Ishikawa (cell line): ENCODE data around the gene SERPINB10.

Experiments
- CEBPB ChIP-seq: IDR thresholded peaks from 2 replicates; pipeline ENCODE4 v1.6.1; 2012
- CREB1 ChIP-seq: IDR thresholded peaks from 2 replicates; pipeline ENCODE4 v1.6.1; 2012; ENCODE audit warnings: low read depth
- EGR1 ChIP-seq: IDR thresholded peaks from 2 replicates; pipeline ENCODE4 v1.6.1; 2012
- EP300 ChIP-seq: IDR thresholded peaks from 2 replicates; pipeline ENCODE4 v1.6.1; 2012; ENCODE audit warnings: borderline replicate concordance
- FOXM1 ChIP-seq: IDR thresholded peaks from 2 replicates; pipeline ENCODE4 v1.6.1; 2012; ENCODE audit warnings: low read depth, borderline replicate concordance
- NFIC ChIP-seq: IDR thresholded peaks from 2 replicates; pipeline ENCODE4 v1.6.1; 2012
- RAD21 ChIP-seq: IDR thresholded peaks from 2 replicates; pipeline ENCODE4 v1.6.1; 2012; ENCODE audit warnings: low read depth
- TAF1 ChIP-seq: IDR thresholded peaks from 2 replicates; pipeline ENCODE4 v1.6.1; 2012; ENCODE audit warnings: low read depth, mild to moderate bottlenecking
- TCF12 ChIP-seq: IDR thresholded peaks from 2 replicates; pipeline ENCODE4 v1.6.1; 2012; ENCODE audit warnings: low read depth
- TEAD4 ChIP-seq: IDR thresholded peaks from 2 replicates; pipeline ENCODE4 v1.6.1; 2012
- YY1 ChIP-seq: IDR thresholded peaks from 2 replicates; pipeline ENCODE4 v1.6.1; 2012; ENCODE audit warnings: low read depth
- ZBTB7A ChIP-seq: IDR thresholded peaks from 2 replicates; pipeline ENCODE4 v1.6.1; 2012; ENCODE audit warnings: low read depth
- TF ChIP-seq, protein P1 (sequence below): IDR thresholded peaks from 2 replicates; pipeline ENCODE4 v1.6.1; 2012
- TF ChIP-seq, protein P2 (sequence below): IDR thresholded peaks from 2 replicates; pipeline ENCODE4 v1.6.1; 2012
- TF ChIP-seq, protein P3 (sequence below): IDR thresholded peaks from 2 replicates; pipeline ENCODE4 v1.6.1; 2012; ENCODE audit warnings: low read depth, mild to moderate bottlenecking

Gene SERPINB10, protein sequence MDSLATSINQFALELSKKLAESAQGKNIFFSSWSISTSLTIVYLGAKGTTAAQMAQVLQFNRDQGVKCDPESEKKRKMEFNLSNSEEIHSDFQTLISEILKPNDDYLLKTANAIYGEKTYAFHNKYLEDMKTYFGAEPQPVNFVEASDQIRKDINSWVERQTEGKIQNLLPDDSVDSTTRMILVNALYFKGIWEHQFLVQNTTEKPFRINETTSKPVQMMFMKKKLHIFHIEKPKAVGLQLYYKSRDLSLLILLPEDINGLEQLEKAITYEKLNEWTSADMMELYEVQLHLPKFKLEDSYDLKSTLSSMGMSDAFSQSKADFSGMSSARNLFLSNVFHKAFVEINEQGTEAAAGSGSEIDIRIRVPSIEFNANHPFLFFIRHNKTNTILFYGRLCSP

DNA sequence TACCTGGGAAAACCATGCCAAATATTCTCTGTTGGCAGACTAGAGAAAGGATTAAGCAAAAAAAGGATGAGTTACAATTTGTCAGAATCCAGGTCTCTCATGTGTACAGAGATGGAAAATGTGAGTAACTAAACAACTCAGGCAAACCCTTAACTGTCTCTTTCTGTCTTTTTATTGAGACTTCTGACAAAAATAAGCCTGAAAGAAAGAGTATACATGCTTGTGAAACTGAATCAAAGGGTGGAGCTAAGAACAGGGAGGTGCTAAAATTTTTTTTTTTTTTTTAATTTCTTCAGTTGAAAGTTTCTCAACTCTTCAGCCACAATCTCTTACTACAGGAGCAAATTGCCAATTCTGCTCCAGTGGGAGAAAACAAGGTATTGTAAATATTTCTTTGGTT is at the start of gene SERPINB10:
TSS of gene SERPINB10 (plus strand) at position 295 of the 400 bp plus-strand sequence. CDS start 7,553 bp downstream, outside the sequence.
- TF ChIP-seq EGR1 (no peak), RAD21 (no peak), EP300 (no peak), TCF12 (no peak), CREB1 (no peak), TEAD4 (no peak), ZBTB7A (no peak), CEBPB (no peak)
- TF ChIP-seq, protein P1, sequence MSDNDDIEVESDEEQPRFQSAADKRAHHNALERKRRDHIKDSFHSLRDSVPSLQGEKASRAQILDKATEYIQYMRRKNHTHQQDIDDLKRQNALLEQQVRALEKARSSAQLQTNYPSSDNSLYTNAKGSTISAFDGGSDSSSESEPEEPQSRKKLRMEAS: no peak

- TF ChIP-seq EGR1: no peak
- no peak for TF ChIP-seq RAD21
- TF ChIP-seq, protein P2, sequence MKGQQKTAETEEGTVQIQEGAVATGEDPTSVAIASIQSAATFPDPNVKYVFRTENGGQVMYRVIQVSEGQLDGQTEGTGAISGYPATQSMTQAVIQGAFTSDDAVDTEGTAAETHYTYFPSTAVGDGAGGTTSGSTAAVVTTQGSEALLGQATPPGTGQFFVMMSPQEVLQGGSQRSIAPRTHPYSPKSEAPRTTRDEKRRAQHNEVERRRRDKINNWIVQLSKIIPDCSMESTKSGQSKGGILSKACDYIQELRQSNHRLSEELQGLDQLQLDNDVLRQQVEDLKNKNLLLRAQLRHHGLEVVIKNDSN: no peak
- no peak for TF ChIP-seq NFIC
- TF ChIP-seq FOXM1: no peak
- TF ChIP-seq YY1: no peak
- TF ChIP-seq CEBPB: no peak
- TF ChIP-seq ZBTB7A: no peak
Measured at GRCh38 chr18:63858456-63858855, 49.3 kb upstream of the SERPINB10 start.

DNA sequence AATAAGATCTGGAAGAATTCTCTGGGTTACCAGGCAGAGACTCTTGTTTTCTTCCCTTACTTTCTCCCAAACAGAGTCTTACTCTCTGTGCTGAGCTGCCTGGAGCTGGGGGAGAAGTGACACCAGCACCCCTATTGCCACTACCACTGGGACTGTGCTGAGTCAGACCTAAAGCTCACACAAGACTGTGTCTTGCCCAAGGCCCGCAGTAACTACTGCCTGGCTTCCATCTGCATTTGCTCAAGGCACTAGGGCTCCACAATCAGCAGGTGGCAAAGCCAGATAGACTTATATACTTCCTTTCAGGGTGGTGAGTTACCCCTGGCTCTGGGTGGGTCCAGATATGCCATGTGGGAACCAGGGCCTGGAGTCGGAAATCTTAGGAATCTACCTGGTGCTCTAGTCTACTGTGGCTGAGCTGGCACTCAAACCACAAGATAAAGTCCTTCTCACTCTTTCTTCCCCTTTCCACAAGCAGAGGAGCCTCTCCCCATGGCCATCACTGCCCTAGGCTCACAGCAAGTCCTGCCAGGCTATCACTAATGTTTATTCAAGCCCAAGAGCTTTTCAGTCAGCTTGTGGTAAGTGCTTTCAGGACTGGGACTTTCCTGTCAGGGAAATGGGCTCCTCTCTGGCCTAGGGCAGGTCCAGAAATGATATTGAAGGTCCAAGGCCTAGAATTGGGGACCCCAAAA is 47.8 kb upstream of the SERPINB10 start:
- TF ChIP-seq FOXM1 (no peak), EP300 (no peak), CEBPB (no peak), ZBTB7A (no peak), TCF12 (no peak), EGR1 (no peak), TAF1 (no peak), CREB1 (no peak), TEAD4 (no peak), YY1 (no peak), NFIC (no peak), RAD21 (no peak)
- TF ChIP-seq, protein P3, sequence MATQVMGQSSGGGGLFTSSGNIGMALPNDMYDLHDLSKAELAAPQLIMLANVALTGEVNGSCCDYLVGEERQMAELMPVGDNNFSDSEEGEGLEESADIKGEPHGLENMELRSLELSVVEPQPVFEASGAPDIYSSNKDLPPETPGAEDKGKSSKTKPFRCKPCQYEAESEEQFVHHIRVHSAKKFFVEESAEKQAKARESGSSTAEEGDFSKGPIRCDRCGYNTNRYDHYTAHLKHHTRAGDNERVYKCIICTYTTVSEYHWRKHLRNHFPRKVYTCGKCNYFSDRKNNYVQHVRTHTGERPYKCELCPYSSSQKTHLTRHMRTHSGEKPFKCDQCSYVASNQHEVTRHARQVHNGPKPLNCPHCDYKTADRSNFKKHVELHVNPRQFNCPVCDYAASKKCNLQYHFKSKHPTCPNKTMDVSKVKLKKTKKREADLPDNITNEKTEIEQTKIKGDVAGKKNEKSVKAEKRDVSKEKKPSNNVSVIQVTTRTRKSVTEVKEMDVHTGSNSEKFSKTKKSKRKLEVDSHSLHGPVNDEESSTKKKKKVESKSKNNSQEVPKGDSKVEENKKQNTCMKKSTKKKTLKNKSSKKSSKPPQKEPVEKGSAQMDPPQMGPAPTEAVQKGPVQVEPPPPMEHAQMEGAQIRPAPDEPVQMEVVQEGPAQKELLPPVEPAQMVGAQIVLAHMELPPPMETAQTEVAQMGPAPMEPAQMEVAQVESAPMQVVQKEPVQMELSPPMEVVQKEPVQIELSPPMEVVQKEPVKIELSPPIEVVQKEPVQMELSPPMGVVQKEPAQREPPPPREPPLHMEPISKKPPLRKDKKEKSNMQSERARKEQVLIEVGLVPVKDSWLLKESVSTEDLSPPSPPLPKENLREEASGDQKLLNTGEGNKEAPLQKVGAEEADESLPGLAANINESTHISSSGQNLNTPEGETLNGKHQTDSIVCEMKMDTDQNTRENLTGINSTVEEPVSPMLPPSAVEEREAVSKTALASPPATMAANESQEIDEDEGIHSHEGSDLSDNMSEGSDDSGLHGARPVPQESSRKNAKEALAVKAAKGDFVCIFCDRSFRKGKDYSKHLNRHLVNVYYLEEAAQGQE: no peak
- TF ChIP-seq, protein P2: no peak
- TF ChIP-seq, protein P1: no peak

DNA sequence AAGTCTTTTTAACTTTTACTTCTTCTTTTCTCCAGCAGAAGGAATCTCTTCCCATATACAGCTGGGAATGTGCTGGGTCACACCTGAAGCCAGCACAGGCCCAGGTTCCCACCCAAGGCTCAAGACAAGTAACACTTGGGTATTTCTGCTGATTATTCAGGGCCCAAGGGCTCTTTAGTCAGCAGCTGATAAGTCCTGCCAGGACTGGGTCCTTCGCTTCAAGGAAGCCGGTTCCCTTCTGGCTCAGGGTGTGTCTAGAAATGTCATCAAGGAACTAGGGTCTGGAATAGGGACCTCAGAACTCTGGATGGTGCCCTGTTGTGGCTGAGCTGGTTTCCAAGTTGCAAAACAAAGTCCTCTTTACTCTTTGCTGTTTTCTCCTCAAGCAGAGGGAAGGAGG is 47.2 kb upstream of the SERPINB10 start:
- TF ChIP-seq CEBPB (no peak), EGR1 (no peak), TCF12 (no peak), NFIC (no peak), RAD21 (no peak), YY1 (no peak), TAF1 (no peak), CREB1 (no peak), EP300 (no peak), FOXM1 (no peak), ZBTB7A (no peak), TEAD4 (no peak)
- TF ChIP-seq, protein P1: no peak
- TF ChIP-seq, protein P2: no peak
- TF ChIP-seq, protein P3: no peak
